Neural cell (in vitro differentiated cells): ENCODE results near the gene STX5. TPM values are rescaled to one million over a fixed set of nuclear protein-coding genes. Genes with fewer than 3 reads are reported as not detected.

ENCODE experiments used
- H2AFZ ChIP-seq: fragments of 200-600, 300-800 bp; sonication (generic), shearing (Covaris generic); 2 replicates; pipeline ENCODE4 v1.6.0; 2014; ENCODE audit warnings: low read depth, mild to moderate bottlenecking, antibody characterized with exemption, low read length, moderate library complexity
- H3F3A ChIP-seq: fragments of 200-600 bp; shearing (Covaris generic); 2 replicates; pipeline ENCODE4 v1.6.1; 2016; ENCODE audit warnings: mild to moderate bottlenecking, moderate library complexity, mixed read lengths, antibody characterized with exemption, low read length; ENCODE audit not compliant: insufficient read depth, poor library complexity, severe bottlenecking
- H3K27ac ChIP-seq: fragments of 200-600, 300-800 bp; sonication (generic), shearing (Covaris generic); 2 replicates; pipeline ENCODE4 v1.5.1; 2014; ENCODE audit warnings: mild to moderate bottlenecking, low read length, moderate library complexity
- H3K27me3 ChIP-seq: fragments of 300-800, 200-600 bp; sonication (generic), shearing (Covaris generic); 2 replicates; pipeline ENCODE4 v1.6.0; 2014; ENCODE audit warnings: mild to moderate bottlenecking, low read depth, low read length, moderate library complexity; ENCODE audit not compliant: insufficient read depth
- H3K36me3 ChIP-seq: fragments of 300-800, 200-600 bp; sonication (generic), shearing (Covaris generic); 2 replicates; pipeline ENCODE4 v1.5.1; 2014; ENCODE audit warnings: mild to moderate bottlenecking, antibody characterized with exemption, low read length, moderate library complexity; ENCODE audit not compliant: insufficient read depth
- H3K4me2 ChIP-seq: fragments of 300-800, 200-600 bp; sonication (generic), shearing (Covaris generic); 2 replicates; pipeline ENCODE4 v1.6.0; 2014; ENCODE audit warnings: mild to moderate bottlenecking, low read length
- H3K4me3 ChIP-seq: fragments of 300-800, 200-600 bp; sonication (generic), shearing (Covaris generic); 2 replicates; pipeline ENCODE4 v1.5.1; 2014; ENCODE audit warnings: mild to moderate bottlenecking, low read length, moderate library complexity
- H3K79me2 ChIP-seq: fragments of 200-600 bp; shearing (Covaris generic); replicated peaks from 2 replicates; pipeline ENCODE4 v1.6.0; 2014; ENCODE audit warnings: mild to moderate bottlenecking, low read length, moderate library complexity; ENCODE audit not compliant: insufficient read depth
- H3K9ac ChIP-seq: fragments of 300-800, 200-600 bp; sonication (generic), shearing (Covaris generic); 2 replicates; pipeline ENCODE4 v1.6.1; 2016; ENCODE audit warnings: mild to moderate bottlenecking, low read length, mixed read lengths
- H3K9me2 ChIP-seq: fragments of 200-600 bp; shearing (Covaris generic); 2 replicates; pipeline ENCODE4 v1.6.1; 2016; ENCODE audit warnings: mild to moderate bottlenecking, low read length, mixed read lengths; ENCODE audit not compliant: insufficient read depth
- H3K9me3 ChIP-seq: fragments of 200-600, 300-800 bp; sonication (generic), shearing (Covaris generic); 2 replicates; pipeline ENCODE4 v1.6.1; 2016; ENCODE audit warnings: mild to moderate bottlenecking, mixed run types, low read length, moderate library complexity, mixed read lengths
- H4K20me1 ChIP-seq: fragments of 200-600 bp; shearing (Covaris generic); 2 replicates; pipeline ENCODE4 v1.6.1; 2016; ENCODE audit warnings: mild to moderate bottlenecking, mixed run types; ENCODE audit not compliant: insufficient read depth
- CTCF ChIP-seq: fragments of 450-650 bp; IDR thresholded peaks from 2 replicates; pipeline ENCODE4 v1.5.1; 2014; ENCODE audit warnings: antibody characterized with exemption, mild to moderate bottlenecking, moderate library complexity; ENCODE audit not compliant: poor library complexity, severe bottlenecking
- EP300 ChIP-seq: fragments of 450-650 bp; conservative IDR thresholded peaks from 2 replicates; pipeline ENCODE4 v1.6.1; 2014; ENCODE audit warnings: antibody characterized with exemption, mild to moderate bottlenecking, moderate library complexity; ENCODE audit not compliant: poor library complexity, severe bottlenecking
- EZH2 ChIP-seq: fragments of 200-600, 300-800 bp; shearing (Covaris generic), sonication (generic); IDR thresholded peaks from 2 replicates; pipeline ENCODE4 v1.6.1; 2014; ENCODE audit warnings: antibody characterized with exemption, low read length, borderline replicate concordance, mild to moderate bottlenecking; ENCODE audit not compliant: insufficient read depth, poor library complexity, severe bottlenecking
- MXI1 ChIP-seq: fragments of 450-650 bp; conservative IDR thresholded peaks from 2 replicates; pipeline ENCODE4 v1.6.1; 2014; ENCODE audit warnings: antibody characterized with exemption, mild to moderate bottlenecking; ENCODE audit not compliant: poor library complexity, severe bottlenecking
- POLR2AphosphoS5 ChIP-seq: IDR thresholded peaks from 2 replicates; pipeline ENCODE4 v1.6.1; 2012
- RAD21 ChIP-seq: fragments of 450-650 bp; conservative IDR thresholded peaks from 2 replicates; pipeline ENCODE4 v1.6.1; 2014; ENCODE audit warnings: antibody characterized with exemption, mild to moderate bottlenecking, moderate library complexity
- REST ChIP-seq: IDR thresholded peaks from 2 replicates; pipeline ENCODE4 v1.6.1; 2012; ENCODE audit warnings: borderline replicate concordance
- SMC3 ChIP-seq: fragments of 450-650 bp; conservative IDR thresholded peaks from 2 replicates; pipeline ENCODE4 v1.6.1; 2014; ENCODE audit warnings: antibody characterized with exemption, mild to moderate bottlenecking, moderate library complexity; ENCODE audit not compliant: poor library complexity
- TAF1 ChIP-seq: IDR thresholded peaks from 2 replicates; pipeline ENCODE4 v1.6.1; 2012; ENCODE audit warnings: low read depth
- polyA plus RNA-seq: library from polyadenylated mRNA; depleted of rRNA; stranded (reverse); fragments of >200 nt; gene quantifications from 2 replicates; pipeline ENCODE4 v1.2.3, GENCODE V29; 2014

Gene STX5
- polyA plus RNA-seq, 1 donor from 2014 or later: 28.5 TPM

DNA sequence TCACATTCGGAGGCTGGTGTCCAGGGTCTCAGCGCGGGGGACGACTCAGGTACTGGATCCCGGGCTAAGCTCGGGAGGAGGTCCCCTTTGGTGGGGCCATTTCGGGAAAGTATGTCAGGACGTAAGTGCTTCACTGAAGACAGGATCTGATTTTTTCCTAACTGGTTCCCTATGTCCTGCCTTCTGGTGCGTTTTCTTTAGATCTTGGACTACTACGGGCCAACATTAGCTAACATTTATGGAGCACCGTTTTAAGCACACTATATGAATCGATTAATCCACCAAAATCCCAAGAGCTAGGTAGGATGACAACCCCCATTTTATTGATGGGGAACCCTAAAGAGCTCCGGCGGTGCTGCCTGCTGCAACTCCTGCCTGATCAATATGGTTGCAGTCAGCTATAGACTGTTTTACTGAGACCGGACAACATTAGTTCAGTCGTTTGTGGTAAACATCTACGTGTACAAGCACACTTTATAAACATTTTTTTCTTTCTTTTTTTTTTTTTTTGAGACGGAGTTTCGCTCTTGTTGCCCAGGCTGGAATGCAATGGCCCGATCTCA lies 24.6 kb upstream of the STX5 start:
- Histone ChIP-seq H2AFZ (peak overlapping the region; percentile 56), H3K4me3 (peak overlapping the region; percentile 92), H3K9me3 (no peaks in the 10 kb centered on the region), H3K27me3 (no peaks in the 10 kb centered on the region), H3K4me2 (peak overlapping the region; percentile 53), H3K36me3 (peaks cover 16% of the 10 kb centered on the region), H3K79me2 (peaks cover 44% of the 10 kb centered on the region), H3K9ac (peak overlapping the region; percentile 94), H4K20me1 (no peaks in the 10 kb centered on the region), H3K27ac (peak overlapping the region; percentile 75), H3F3A (peaks cover 10% of the 10 kb centered on the region), H3K9me2 (no peaks in the 10 kb centered on the region)
- TF ChIP-seq REST (peak; percentile 5), EP300 (no peak)

GRCh38 chr11:62855571-62856332 lies 23.9 kb upstream of the STX5 start:
- Histone ChIP-seq H3K9ac (peak overlapping the region; percentile 94), H3K79me2 (peaks cover 44% of the 10 kb centered on the region), H3K9me2 (no peaks in the 10 kb centered on the region), H3F3A (peaks cover 10% of the 10 kb centered on the region), H3K4me3 (peak overlapping the region; percentile 92), H3K9me3 (no peaks in the 10 kb centered on the region), H4K20me1 (no peaks in the 10 kb centered on the region), H3K27ac (peak overlapping the region; percentile 93), H3K27me3 (no peaks in the 10 kb centered on the region), H2AFZ (peak overlapping the region; percentile 56), H3K4me2 (peak overlapping the region; percentile 96), H3K36me3 (peaks cover 16% of the 10 kb centered on the region)
- TF ChIP-seq EP300: peak; percentile 72
- TF ChIP-seq POLR2AphosphoS5: peak; percentile 97
- peak; percentile 99 for TF ChIP-seq MXI1
- TF ChIP-seq TAF1: peak; percentile 98
- no peak for TF ChIP-seq CTCF
- TF ChIP-seq REST: peak; percentile 96
- no peak for TF ChIP-seq EZH2
- TF ChIP-seq RAD21: no peak
- TF ChIP-seq SMC3: peak; percentile 28
